ENCODE data around the gene AGXT.

AGXT gene

DNA sequence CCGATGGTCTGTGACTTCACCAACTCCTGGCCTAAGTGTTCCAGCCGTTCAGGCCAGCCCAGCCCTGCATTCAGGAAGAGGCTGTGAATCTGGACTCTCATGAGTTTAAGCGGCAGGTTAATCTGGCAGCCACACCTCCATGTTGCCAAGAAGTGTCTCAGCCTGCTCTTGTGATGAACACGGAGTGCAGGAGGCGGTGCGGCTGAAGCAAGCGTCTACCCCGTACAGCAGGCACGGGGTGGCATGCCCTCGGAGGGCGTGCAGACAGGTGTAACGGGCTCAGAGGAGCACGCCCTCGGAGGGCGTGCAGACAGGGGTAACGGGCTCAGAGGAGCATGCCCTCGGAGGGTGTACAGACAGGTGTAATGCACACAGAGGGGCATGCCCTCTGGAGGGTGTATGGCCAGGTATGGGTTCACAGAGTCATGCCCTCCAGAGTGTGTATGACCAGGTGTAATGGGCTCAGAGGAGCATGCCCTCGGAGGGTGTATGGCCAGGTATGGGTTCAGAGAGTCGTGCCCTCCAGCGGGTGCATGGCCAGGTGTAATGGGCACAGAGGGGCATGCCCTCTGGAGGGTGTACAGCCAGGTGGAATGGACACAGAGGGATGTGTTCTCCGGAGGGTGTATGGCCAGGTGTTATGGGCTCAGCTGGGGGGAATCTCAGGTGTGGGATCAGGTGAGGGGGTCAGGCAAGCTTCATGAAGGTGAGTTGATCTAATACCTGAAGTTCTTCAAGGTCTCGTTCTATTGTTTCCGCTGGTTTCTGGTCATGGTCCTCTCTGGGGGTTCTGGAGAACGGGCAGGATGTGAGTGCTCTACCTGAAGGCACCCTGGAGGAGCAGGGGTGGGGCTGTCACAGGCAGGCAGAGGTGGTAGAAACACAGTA, 60.1 kb downstream of the AGXT start:
- DNase-seq (ENCODE audit: low read depth), result no peak

DNA sequence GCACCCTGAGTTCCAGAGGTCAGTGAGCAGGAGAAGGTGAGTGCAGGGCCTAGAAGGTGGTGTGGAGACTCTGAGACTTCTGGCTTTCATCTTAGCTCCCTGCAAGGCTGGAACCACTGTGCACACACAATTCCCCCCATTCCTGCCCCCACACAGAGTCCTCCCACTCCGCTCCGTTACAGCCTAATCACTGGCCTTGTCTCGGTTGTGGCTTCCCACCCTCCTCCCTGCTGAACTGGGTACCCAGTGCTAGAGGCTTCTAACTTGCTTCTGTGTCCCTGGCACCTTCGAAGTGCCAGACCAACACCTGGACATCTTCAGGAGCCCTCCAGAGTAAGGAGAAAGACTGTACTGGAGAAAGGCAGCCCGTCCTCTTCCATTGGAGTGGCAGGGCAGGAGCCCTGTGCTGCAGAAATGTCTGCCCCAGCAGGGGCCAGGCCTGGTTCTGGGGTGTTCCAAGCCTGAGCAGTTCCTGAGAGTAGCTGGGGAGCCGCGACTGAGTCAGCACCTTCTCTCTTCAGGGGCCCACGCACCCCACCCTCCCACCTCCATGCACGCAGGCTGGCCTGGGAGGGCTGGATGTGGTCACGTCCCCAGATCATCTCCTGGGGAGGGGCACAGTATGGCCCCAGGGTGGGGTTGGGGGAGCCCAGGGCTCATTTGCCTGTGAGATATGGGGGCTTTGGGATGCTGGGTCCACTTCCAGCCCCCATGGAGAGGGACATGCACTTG, 60.9 kb downstream of the AGXT start:
- no peak for DNase-seq (ENCODE audit: low read depth)
